GM21447 (cell line): Measurements from ENCODE around the gene ASH1L.
"Not testable (repeated sequence)": the region's sequence is repeated elsewhere in the genome, so short reads cannot be mapped to it uniquely, and the experiment has no call there.

Experiments
- ATAC-seq: cut with Tn5 transposase; IDR thresholded peaks from one replicate; pipeline ENCODE4 v1.9.1; 2021; ENCODE audit not compliant: unreplicated experiment

Gene ASH1L

DNA sequence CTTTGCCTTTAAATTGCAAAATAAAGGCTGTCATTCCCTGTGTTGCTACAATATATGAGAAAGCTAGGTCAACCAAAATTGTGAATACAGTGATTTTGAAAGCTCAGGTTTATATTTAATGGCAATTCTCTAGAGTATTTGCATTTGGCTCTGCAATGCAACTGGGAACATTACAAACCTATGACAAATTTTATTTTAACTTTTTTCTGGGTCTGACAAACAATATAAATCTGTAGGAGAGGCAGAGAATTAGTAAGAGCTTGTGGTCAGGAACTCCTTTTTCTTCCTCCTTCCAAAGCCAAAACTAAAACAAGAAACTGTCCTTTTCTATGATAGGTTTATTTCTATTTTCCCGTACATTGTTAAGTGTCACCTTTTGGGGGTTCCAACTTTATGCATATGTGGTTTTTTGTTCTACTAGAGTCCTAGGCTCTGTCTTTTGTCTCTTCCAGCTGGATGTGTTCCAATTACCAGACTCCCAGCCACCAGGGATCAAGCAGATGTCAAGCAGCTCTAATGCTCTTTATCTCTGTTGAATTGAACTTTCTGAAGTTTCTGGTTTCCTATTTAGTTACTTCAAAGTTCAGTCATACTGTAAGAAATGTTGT, 106.9 kb downstream of the ASH1L start:
- no peak for ATAC-seq

DNA sequence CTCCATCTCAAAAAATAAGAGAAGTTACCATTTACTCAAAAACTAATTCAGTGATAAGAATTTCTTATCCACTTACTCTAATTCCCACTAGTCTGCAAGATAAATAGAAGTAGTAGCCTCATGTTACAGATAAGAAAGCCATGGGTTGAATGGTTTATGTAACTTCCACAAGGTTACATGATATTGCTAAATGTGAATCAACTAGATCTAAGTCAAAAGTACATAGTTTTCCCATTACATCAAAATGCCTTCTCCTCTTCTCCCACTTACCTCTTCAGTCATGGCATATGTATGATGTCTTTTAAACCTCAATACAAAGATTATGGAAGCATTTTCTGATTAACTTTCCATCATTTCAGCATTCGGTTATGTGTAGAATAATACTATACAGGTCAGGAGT, 108.5 kb downstream of the ASH1L start:
- no peak for ATAC-seq

DNA sequence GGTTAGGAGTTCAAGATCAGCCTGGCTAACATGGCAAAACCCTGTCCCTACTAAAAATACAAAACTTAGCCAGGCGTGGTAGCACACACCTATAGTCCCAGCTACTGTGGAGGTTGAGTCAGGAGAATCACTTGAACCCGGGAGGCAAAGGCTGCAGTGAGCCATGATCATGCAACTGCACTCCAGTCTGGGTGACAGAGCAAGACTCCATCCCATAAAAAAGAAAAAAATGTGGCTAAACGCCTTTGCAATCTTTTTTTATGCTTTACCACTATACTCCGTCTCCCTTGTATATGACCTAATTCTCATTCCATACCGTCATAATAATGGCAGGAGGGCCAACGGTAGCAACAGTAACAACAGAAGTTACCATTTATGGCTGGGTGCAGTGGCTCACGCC, 109.5 kb downstream of the ASH1L start:
- no peak for ATAC-seq

DNA sequence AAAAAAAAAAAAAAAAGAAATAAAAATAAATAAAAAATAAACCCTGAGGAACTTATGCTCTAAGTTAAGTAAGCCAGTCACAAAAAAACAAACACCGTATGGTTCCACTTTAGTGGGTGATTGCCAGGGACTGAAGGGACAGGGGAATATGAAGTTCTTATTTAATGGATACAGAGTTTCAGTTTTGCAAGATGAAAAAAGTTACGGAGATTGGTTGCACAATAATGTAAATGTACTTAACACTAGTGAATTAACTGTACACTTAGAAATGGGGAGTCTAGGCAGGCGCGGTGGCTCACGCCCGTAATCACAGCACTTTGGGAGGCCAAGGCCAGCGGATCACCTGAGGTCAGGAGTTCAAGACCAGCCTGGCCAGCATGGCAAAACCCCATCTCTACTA, 111.4 kb downstream of the ASH1L start:
- ATAC-seq, result no peak

DNA sequence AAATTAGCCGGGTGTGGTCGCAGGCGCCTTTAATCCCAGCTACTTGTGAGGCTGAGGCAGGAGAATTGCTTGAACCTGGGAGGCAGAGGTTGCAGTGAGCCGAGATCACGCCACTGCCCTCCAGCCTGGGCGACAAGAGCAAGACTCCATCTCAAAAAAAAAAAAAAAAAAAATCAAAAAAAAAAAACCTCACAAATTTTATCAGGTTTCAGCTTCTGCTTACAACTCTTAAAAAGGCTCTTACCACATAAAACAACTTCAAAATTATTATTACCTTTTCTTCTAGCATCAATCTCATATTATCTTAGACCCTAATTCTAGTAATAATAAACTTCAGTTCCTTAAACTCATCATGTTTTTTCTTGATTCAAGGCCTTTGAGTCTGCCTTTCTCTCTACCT, 120.2 kb downstream of the ASH1L start:
- ATAC-seq, result not testable (repeated sequence)

DNA sequence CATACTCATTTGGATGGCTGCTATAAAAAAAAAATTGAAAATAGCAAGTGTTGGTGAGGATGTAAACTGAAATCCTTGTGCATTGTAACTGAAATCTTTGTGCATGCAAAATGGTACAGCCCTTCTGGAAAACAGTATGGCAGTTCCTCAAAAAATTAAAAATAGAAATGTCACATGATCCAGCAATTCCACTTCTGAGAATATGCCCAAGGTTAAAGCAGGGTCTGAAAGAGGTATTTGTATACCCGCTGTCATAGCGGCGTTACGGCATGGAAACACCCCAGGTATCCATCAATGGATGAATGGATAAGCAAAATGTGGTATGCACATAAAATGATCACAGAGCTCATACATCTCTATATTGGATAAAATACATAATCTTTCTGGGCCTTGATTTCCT, 125.2 kb downstream of the ASH1L start:
- ATAC-seq, result no peak

DNA sequence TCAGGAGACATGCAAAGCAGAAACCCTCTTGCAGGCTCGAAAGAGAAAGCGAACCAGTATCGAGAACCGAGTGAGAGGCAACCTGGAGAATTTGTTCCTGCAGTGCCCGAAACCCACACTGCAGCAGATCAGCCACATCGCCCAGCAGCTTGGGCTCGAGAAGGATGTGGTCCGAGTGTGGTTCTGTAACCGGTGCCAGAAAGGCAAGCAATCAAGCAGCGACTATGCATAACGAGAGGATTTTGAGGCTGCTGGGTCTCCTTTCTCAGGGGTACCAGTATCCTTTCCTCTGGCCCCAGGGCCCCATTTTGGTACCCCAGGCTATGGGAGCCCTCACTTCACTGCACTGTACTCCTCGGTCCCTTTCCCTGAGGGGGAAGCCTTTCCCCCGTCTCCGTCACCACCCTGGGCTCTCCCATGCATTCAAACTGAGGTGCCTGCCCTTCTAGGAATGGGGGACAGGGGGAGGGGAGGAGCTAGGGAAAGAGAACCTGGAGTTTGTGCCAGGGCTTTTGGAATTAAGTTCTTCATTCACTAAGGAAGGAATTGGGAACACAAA, 128.7 kb downstream of the ASH1L start:
- not testable (repeated sequence) for ATAC-seq

DNA sequence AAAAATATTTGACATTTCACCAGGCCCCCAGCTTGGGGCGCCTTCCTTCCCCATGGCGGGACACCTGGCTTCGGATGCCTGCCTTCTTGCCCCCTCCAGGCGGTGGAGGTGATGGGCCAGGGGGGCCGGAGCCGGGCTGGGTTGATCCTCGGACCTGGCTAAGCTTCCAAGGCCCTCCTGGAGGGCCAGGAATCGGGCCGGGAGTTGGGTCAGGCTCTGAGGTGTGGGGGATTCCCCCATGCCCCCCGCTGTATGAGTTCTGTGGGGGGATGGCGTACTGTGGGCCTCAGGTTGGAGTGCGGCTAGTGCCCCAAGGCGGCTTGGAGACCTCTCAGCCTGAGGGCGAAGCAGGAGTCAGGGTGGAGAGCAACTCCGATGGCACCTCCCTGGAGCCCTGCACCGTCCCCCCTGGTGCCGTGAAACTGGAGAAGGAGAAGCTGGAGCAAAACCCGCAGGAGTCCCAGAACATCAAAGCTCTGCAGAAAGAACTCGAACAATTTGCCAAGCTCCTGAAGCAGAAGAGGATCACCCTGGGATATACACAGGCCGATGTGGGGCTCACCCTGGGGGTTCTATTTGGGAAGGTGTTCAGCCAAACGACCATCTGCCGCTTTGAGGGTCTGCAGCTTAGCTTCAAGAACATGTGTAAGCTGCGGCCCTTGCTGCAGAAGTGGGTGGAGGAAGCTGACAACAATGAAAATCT, 129.3 kb downstream of the ASH1L start:
- not testable (repeated sequence) for ATAC-seq

DNA sequence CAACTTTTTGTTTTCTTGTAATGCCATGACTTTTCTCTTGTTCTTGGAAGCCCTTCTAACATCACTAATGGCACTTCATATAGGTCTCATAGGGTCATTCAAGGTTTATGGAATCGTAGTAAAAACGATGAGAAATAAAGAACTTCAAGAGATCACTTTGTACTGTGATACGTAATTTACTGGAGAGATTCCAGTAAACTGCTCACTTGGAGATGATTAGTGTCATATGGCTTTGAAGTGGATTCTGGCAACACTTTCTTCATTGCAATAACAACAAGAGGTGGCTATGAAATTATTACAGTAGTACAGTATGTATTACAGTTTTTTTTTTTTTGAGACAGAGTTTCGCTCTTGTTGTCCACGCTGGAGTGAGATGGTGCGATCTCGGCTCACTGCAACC, 138.5 kb downstream of the ASH1L start:
- ATAC-seq, result no peak

DNA sequence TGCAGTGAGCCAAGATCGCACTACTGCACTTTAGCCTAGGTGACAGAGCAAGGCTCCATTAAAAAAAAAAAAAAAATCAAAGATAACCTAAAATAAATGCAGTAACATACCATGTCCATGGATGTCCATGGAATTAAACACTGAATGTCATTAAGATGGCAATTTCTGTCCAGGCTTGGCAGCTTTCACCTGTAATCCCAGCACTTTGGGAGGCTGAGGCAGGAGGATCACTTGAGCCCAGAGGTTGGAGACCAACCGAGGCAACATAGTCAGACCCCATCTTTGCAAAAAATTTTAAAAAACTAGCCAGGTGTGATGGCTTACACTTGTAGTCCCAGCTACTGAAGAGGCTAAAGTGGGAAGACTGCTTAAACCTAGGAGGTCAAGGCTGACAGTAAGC, 141.8 kb downstream of the ASH1L start:
- ATAC-seq, result no peak

DNA sequence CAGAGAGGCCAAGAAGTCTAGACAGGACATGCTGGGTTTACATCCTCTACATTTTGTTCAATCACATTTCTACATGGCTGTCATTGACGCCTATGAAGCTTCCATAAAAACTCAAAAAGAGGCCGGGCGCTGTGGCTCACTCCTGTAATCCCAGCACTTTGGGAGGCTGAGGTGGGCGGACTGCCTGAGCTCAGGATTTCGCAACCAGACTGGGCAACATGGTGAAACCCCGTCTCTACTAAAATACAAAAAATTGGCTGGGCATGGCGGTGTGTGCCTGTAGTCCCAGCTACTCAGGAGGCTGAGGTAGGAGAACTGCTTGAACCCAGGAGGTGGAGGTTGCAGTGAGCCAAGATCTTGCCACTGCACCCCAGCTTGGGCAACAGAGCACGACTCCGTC, 150.8 kb downstream of the ASH1L start:
- not testable (repeated sequence) for ATAC-seq

DNA sequence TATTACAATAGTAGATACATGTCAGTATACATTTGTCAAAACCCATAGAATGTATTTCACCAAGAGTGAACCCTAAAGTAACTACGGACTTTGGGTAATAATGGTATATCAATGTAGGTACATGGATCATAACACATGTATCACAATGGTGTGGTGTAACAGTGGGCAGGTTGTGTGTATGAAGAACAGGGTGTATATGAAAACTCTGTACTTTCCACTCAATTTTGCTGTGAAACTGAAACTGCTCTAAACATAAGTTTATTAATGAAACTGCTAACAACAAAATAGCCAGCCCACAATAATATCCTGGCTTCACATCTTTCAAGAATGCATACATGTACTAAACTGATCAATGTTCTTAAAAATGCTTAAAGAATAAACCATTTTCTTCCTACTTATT, 151.7 kb downstream of the ASH1L start:
- ATAC-seq, result no peak

DNA sequence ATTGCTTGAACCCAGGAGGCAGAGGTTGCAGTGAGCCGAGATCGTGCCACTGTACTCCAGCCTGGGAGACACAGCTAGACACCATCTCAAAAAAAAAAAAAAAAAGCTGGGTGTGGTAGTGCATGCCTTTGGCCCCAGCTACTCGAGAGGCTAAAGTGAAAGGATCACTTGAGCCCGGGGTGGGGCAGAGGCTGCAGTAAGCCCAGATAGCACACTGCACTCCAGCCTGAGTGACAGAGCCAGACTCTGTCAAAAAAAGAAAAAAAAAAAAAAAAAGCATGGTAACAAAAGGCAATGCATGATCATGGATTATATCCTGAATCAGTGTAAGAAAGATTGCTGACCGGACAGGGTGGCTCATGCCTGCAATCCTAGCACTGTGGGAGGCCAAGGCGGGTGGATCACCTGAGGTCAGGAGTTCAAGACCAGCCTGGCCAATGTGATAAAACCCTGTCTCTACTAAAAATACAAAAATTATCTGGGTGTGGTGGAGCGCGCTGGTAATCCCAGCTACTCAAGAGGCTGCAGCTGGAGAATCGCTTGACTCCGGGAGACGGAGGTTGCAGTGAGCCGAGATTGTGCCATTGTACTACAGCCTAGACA, 165.6 kb downstream of the ASH1L start:
- no peak for ATAC-seq

DNA sequence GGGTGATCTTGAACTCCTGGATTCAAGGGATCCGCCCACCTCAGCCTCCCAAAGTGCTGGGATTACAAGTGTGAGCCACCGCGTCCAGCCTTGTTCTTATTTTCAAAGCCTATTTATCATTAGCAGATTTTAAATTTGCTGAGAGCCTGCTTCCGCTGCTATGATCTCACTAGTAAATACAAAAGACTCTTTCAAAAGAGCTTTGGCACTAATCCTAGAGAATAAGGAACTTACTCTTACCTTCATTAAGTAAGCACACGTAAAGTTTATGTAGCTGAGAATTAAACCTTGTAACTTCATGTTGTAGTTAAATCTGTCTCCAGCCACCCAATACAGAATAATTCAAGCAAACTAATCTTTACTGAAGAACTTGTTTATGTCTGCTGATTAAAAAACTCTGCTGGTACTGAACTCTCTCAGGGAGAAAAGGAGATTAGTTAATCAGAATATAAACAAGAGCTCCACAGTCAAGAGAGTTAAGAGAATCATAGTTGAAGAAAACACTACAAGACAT, 169.6 kb downstream of the ASH1L start:
- no peak for ATAC-seq

DNA sequence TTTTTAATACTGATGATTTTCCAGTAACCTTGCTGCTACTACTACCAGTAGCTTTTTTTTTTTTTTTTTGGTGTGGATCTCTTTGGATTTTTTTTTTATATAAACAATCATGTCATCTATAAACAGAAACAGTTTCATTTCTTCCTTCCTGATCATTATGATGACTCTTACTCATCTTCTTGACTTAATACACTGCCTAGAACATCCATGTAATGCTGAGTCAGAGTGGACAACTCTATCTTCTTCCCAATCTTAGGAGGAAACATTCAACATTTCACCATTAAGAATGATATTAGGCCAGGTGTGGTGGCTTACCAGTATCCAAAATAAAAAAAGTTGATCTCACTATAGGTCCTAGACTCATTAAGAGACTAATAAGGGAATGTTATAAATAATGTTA, 172.8 kb downstream of the ASH1L start:
- no peak for ATAC-seq

DNA sequence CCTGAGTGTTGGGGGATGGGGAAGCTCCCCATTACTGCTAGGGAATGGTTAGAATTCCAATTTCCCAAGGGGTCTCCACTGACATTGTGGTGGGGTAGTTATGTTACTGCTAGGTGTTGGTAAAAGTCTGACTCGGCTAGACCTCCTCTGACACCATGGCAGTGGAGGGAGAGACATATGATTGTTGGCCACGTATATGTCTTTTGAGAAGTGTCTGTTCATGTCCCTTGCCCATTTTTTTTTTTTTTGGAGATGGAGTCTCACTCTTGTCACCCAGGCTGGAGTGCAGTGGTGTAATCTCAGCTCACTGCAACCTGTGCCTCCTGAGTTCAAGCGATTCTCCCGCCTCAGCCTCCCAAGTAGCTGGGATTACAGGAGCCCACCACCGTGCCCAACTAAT, 176.8 kb downstream of the ASH1L start:
- ATAC-seq, result not testable (repeated sequence)

DNA sequence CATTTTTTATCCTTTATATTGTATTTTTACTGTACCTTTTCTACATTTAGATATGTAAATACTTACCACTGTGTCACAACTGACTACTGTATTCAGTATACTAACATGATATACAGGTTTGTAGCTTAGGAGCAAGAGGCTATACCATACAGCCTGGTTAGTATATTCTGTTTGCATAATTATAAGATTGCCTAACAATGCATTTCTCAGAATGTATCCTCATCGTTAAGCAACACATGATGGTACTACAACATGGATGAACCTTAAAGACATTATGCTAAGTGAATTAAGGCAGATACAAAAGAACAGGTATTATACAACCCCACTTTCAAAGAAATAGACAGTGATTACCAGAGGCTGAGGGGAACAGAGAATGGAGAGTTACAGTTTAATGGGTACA, 179.2 kb downstream of the ASH1L start:
- ATAC-seq, result no peak

DNA sequence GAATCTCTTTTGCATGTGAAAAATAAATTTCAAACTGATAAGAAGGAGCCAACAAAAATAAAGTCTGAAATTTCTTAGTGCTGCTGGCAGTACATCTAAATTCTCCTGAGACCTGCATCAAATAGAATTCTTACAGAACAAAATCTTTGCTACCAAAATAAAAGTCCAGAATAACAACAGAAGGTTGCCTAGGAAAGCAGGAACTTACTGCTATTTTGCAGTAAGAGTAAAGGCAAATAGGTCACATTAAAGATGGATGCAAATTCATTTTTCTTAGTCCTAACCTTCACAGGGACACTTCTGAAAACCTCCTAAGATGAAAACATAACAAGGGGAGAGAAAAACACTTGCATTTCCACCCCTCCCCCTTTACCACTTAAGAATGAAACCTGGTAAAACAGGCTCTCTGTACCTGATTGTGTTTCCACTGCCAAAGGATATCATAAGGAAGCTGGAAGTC, 182.9 kb downstream of the ASH1L start:
- ATAC-seq, result no peak

DNA sequence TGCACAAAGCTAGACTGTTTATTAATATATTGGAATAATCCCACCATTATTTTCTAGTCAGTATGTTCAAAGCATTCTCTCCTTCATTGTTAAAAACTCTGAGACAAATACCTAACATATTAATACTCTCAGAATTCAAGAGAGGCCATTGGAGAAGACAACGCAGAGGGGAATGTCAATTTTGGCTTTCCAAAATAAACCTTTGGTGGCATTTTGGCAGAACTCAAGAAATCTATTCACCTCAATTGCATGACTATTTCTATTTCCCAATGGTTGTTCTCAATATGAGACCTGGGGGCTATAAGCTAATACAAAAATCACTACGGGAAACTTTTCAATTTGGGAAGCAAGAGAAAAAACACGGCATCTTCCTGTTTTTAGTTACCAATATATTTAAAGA, 183.4 kb downstream of the ASH1L start:
- ATAC-seq, result no peak

DNA sequence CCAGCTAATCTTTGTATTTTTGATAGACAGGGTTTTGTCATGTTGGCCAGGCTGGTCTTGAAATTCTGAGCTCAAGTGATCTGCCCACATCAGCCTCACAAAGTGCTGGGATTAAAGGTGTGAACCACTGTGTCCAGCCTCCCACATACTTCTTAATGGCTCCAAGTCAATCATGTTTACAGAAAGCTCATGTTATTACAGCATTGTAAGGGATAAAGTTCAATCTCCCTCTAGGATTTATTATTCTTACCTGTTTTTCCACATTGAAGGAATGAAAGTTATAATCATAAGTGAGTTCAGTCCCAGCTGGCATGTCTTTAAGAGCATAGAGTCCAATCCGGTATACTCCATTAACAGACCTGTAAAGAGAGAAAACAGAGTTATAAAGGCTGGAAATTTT, 202.6 kb downstream of the ASH1L start:
- no peak for ATAC-seq

DNA sequence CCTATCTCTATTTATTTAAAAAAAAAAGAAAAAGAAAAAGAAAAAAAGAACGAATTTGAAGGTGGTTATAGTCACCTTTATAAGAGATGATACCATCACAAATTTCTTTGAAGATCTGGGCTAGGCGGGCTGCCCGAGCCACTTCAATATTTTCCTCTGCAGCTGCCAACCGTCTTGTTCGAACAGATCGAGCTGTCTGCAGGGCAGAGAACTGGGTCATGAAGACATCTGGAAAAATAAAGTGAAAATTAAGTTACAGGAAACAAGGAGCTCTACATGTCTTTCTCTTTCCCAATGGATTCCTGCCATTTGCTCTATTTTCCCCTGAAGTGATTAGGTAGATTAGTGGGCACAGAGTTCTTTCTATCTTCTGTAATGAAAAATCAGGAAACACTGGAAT, 210.0 kb downstream of the ASH1L start:
- no peak for ATAC-seq

DNA sequence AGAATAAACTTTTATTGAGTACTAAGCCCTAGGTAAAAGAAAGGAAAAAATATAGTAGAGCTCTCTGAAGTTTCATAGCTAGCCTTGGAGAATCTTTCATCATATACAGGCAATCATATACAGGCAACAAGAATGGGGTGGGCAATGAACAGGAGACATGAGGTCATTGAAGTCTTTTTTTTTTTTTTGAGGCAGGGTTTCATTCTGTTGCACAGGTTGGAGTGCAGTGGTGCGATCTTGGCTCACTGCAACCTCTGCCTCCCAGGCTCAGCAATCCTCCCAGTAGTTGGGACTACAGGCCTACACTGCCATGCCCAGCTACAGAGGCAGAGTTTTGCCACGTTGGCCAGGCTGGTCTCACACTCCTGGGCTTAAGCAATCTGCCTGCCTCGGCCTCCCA, 219.8 kb downstream of the ASH1L start:
- ATAC-seq, result no peak
